ENCODE measurements around the gene TMEM256. TPM values are rescaled to one million over a fixed set of nuclear protein-coding genes. Genes with fewer than 3 reads are reported as not detected.

The TMEM256 gene
- total and polyA plus RNA-seq, 9 of the 15 experiments (the other 6 are each of a cell fraction or from before 2014, with no cell fraction given), result 43.4 to 177 (median 68.5) TPM

- TF ChIP-seq RCOR1 (IDR thresholded peaks at IDR 0.05; ENCODE audit: borderline replicate concordance in 1 of 2, low read depth in 2 of 2, low read length in 2 of 2) (no peak), LCOR (CRISPR knock-in tag; IDR thresholded peaks at IDR 0.05) (no peak), CHCHD3 (CRISPR knock-in tag; IDR thresholded peaks at IDR 0.05) (no peak), SRSF9 (IDR thresholded peaks at IDR 0.05; ENCODE audit: borderline replicate concordance, low read depth, low read length) (no peak)
Observed at GRCh38 chr17:7407485-7408251, 3.8 kb upstream of the TMEM256 start, which contains the start of gene NLGN2 (continued).

DNA sequence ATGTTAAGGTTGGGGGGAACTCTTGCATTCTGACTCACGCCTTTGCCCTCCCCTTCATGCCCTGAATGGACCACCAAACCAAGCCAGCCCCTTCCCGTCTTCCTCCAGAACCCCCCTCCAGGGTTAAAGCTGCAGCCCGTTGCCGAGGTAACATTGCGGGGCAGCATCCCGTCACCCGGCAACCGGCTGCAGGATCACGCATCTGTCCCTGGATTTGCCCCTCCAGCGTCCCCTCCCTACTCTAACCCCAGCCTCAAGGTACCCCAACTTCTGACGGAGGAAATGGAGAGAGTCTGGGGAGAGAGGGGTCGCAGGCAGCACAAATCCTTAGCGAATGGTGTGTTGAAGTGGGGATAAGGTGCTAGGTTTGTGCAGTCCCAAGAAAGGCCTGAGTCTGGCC is 3.2 kb upstream of the TMEM256 start:
- in situ Hi-C loops (cut with MboI), result no loop called here
- Histone ChIP-seq H3K79me2 (ENCODE audit: control insufficient read depth, insufficient read depth, low read length) (peaks cover 8% of the 10 kb centered on the region; the same call in 2 of the 3 replicates), H3K9me1 (ENCODE audit: control insufficient read depth, insufficient read depth, low read length) (no peaks in the 10 kb centered on the region), H3K9ac (ENCODE audit: insufficient read depth in 1 of 2, low read depth in 2 of 2, low read length in 2 of 2) (no peak overlapping the region), H3K4me1 (replicated peaks in 1 of 2; ENCODE audit: control insufficient read depth in 2 of 2, insufficient read depth in 2 of 2, low read length in 2 of 2) (peaks cover 11 to 30% of the 10 kb centered on the region in 2 experiments; a peak in 3 of 5 replicates), H3K4me3 (no peak overlapping the region), H3K27me3 (ENCODE audit: control insufficient read depth in 2 of 2, insufficient read depth in 2 of 2, low read length in 2 of 2) (no peaks in the 10 kb centered on the region), H3K4me2 (ENCODE audit: insufficient read depth, low read length) (no peak overlapping the region), H4K20me1 (replicated peaks; ENCODE audit: control insufficient read depth, insufficient read depth, low read length) (no peaks in the 10 kb centered on the region), H3K27ac (ENCODE audit: extremely low read depth, low read depth, low read length) (no peak overlapping the region), H3K9me3 (replicated peaks; ENCODE audit: control insufficient read depth, insufficient read depth, low read depth, low read length) (no peaks in the 10 kb centered on the region), H2AFZ (ENCODE audit: low read depth, low read length) (no peak overlapping the region), H3K36me3 (ENCODE audit: control insufficient read depth, insufficient read depth, low read length) (0 out of 3 replicates have a peak, but pooled peaks cover 3% of the 10 kb centered on the region)
- 64% methylated on average over 13 of the region's 13 CpGs for WGBS (ENCODE audit: insufficient coverage, low coverage, missing lambda C conversion rate)
- FAIRE-seq, result no peak
- ATAC-seq, result no peak
- no peak for DNase-seq (ENCODE audit: extremely low read depth in 1 of 4, low spot score in 3 of 4)
- ChIA-PET CTCF (ENCODE audit: low intra/inter-chr PET ratio) (no interaction called here), POLR2A (interaction anchor here (0.5 to 1.3 kb wide), 5 partner anchors 79 to 1665 kb away, joined by 3 to 4 read pairs (median 3); partner anchors contain the start of gene SENP3)
- intact Hi-C loops (cut with micrococcal nuclease), result no loop called here
- TF ChIP-seq, protein P1, sequence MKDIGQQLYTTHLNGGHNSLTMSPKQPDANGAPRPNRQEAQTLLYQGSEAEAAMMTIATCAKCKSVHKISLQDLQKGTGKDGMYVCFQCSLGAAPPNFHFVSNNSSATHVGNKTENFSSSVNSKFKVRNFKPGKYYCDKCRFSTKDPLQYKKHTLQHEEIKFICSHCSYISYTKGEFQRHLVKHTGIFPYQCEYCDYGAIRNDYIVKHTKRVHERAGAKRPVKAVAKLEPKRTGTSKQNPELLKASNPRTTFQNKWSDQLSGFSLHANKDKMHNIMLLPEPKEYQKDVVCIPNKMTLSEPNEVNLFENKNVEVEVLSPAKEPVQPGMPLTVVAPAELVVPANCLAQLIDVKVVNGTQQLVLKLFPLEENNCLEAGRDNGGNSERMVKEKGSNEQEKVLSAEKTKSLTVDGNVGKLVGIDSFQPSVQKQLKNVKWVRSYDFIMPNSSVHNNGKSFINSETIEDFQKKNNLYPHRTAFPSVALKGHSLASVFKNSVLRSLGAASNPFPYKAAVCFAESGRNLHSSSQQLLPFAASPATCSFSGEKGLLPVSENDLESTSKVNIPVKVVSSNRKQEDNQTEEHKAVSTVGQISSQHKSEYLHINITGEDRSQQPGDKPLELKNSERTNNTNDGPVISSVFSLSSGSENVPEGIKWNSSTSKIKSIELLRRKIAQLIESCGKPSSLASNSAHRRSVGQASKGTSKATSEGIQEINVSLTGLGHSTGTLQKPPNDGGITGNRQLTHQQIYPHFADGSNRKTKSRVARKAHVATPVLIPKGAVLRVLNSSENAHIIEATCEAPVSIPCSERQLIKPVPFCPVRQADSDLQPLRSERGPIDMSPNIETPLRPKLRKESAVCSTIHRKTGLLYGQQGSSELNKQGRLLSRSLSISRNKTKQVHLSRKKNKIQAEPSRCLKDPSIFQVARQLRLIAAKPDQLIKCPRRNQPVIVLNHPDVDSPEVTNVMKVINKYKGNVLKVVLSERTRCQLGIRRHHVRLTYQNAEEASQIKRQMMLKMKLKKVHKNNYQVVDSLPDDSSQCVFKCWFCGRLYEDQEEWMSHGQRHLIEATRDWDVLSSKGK (CRISPR knock-in tag; IDR thresholded peaks at IDR 0.05), result no peak
- peak; percentile 86 for TF ChIP-seq MYNN (IDR thresholded peaks at IDR 0.05)
- no peak for TF ChIP-seq MYNN (CRISPR knock-in tag; IDR thresholded peaks at IDR 0.05)
- no peak for TF ChIP-seq GATA2 (CRISPR knock-in tag; IDR thresholded peaks at IDR 0.05)
- TF ChIP-seq HMG20A (CRISPR knock-in tag; conservative IDR thresholded peaks at IDR 0.05), result no peak
- no peak for TF ChIP-seq HSF4 (CRISPR knock-in tag; IDR thresholded peaks at IDR 0.05; ENCODE audit: borderline replicate concordance)
- TF ChIP-seq ARID1B (IDR thresholded peaks at IDR 0.05), result no peak
- peak; percentile 86 for TF ChIP-seq RFX1 (IDR thresholded peaks at IDR 0.05)
- BruUV-seq (replicated peaks), result no TSS peak
